HepG2 (cell line): ENCODE results near the gene HEATR1. TPM values are rescaled to one million over a fixed set of nuclear protein-coding genes. Genes with fewer than 3 reads are reported as not detected.
A peak's percentile ranks its signal among the peaks of the same experiment; 100 is the strongest.

ENCODE experiments used
- ATAC-seq: fragments of 200-7000 bp; cut with Tn5 transposase; 3 replicates; pipeline ENCODE4 v1.9.1; 2020; ENCODE audit warnings: mild to moderate bottlenecking, moderate library complexity
- BruUV-seq: library from RNA; stranded (reverse); fragments of 400-500 nt; replicated peaks from 2 replicates; lab custom pipeline; 2021; lab: Mats Ljungman, UMichigan
- CTCF ChIA-PET: fragments of 300-600 bp; formaldehyde crosslinking; extraction: SDS; loops from one replicate; lab custom pipeline; 2021; ENCODE audit warnings: low total read pairs, inconsistent platforms, low intra/inter-chr PET ratio; lab: Yijun Ruan, JAX
- POLR2A ChIA-PET: fragments of 350-600 bp; sonication (Branson Sonifier 250); formaldehyde crosslinking; loops from one replicate; lab custom pipeline; 2020; ENCODE audit warnings: antibody characterized with exemption, inconsistent platforms; lab: Yijun Ruan, JAX
- DNase-seq: peaks from one replicate; pipeline ENCODE4 v3.0.0-alpha.2; 2015; ENCODE audit warnings: low spot score
- FAIRE-seq: peaks from 3 replicates; lab custom pipeline; 2011; peaks lifted over from hg19 to GRCh38; lab: Jason Lieb, UNC
- H2AFZ ChIP-seq: one replicate; pipeline ENCODE4 v1.6.1; 2011; ENCODE audit warnings: low read length, inconsistent platforms
- H3K27ac ChIP-seq: fragments of 300-600 bp; 3 replicates; pipeline ENCODE4 v1.8.0; 2011; ENCODE audit warnings: mixed run types, mild to moderate bottlenecking, mixed read lengths, low read length, inconsistent platforms; ENCODE audit not compliant: insufficient read depth; ENCODE audit errors: extremely low read length
- H3K27me3 ChIP-seq, 2 experiments: fragments of 200-600 bp in 1 of 2; 2 replicates in 1 of 2; 3 replicates in 1 of 2; pipeline versions ENCODE4 v1.6.0 to v1.8.0; 2011; ENCODE audit warnings: low read length in 2 of 2, mild to moderate bottlenecking in 2 of 2, moderate library complexity in 2 of 2, inconsistent platforms in 1 of 2; ENCODE audit not compliant: insufficient read depth in 2 of 2, control insufficient read depth in 1 of 2
- H3K36me3 ChIP-seq, 2 experiments: fragments of 200-600 bp in 1 of 2; replicated peaks in 1 of 2; 2 replicates in 1 of 2; 3 replicates in 1 of 2; pipeline versions ENCODE4 v1.5.1 to v1.8.0; 2011; ENCODE audit warnings: low read length in 2 of 2, inconsistent platforms in 1 of 2; ENCODE audit not compliant: insufficient read depth in 2 of 2, control insufficient read depth in 1 of 2
- H3K4me1 ChIP-seq: 2 replicates; pipeline ENCODE4 v1.5.1; 2012; ENCODE audit warnings: low read length, inconsistent platforms; ENCODE audit not compliant: insufficient read depth
- H3K4me2 ChIP-seq: 2 replicates; pipeline ENCODE4 v1.6.0; 2011; ENCODE audit warnings: low read depth, low read length, inconsistent platforms
- H3K4me3 ChIP-seq, 3 experiments: fragments of 200-600 bp in 1 of 3; sonication (generic), shearing (Covaris generic) in 1 of 3; replicated peaks in 1 of 3; 2 replicates each; pipeline ENCODE4 v1.5.1; 2011 to 2016; ENCODE audit warnings: low read length in 3 of 3, inconsistent platforms in 2 of 3, low read depth in 2 of 3, mild to moderate bottlenecking in 2 of 3, control low read depth in 1 of 3, mixed read lengths in 1 of 3; ENCODE audit not compliant: insufficient read depth in 1 of 3
- H3K79me2 ChIP-seq: one replicate; pipeline ENCODE4 v1.6.1; 2011; ENCODE audit warnings: low read length, inconsistent platforms; ENCODE audit not compliant: insufficient read depth
- H3K9ac ChIP-seq: 2 replicates; pipeline ENCODE4 v1.6.0; 2011; ENCODE audit warnings: mild to moderate bottlenecking, low read depth, low read length, inconsistent platforms; ENCODE audit not compliant: insufficient read depth
- H3K9me3 ChIP-seq: 2 replicates; pipeline ENCODE4 v1.5.1; 2012; ENCODE audit warnings: mild to moderate bottlenecking, low read length
- H4K20me1 ChIP-seq: 2 replicates; pipeline ENCODE4 v1.6.0; 2011; ENCODE audit warnings: inconsistent platforms, mild to moderate bottlenecking, low read length, moderate library complexity; ENCODE audit not compliant: insufficient read depth
- AGO2 ChIP-seq: fragments of 200-400 bp; formaldehyde crosslinking; optimal IDR thresholded peaks from 2 replicates; pipeline ENCODE3; 2017; ENCODE audit warnings: mild to moderate bottlenecking, low read depth, low read length, moderate library complexity
- HNRNPL ChIP-seq: fragments of 200-400 bp; formaldehyde crosslinking; IDR thresholded peaks from 2 replicates; pipeline ENCODE4 v1.6.1; 2017; ENCODE audit warnings: mild to moderate bottlenecking, low read depth, low read length
- JUN ChIP-seq: sonication (generic); formaldehyde crosslinking; IDR thresholded peaks from 2 replicates; pipeline ENCODE4 v1.4.0; 2020; ENCODE audit warnings: mild to moderate bottlenecking, missing genetic modification reagents
- KAT2B ChIP-seq: fragments of 150-350 bp; IDR thresholded peaks from 2 replicates; pipeline ENCODE4 v1.6.1; 2014; ENCODE audit warnings: low read depth, low read length, borderline replicate concordance
- PITX1 ChIP-seq: sonication (generic); formaldehyde crosslinking; IDR thresholded peaks from 2 replicates; pipeline ENCODE4 v1.5.1; 2020; ENCODE audit warnings: mild to moderate bottlenecking, missing genetic modification reagents
- POLR2G ChIP-seq: fragments of 200-400 bp; formaldehyde crosslinking; IDR thresholded peaks from 2 replicates; pipeline ENCODE4 v1.6.1; 2018; ENCODE audit warnings: mild to moderate bottlenecking, low read depth, low read length, moderate library complexity
- RBFOX2 ChIP-seq: fragments of 200-400 bp; formaldehyde crosslinking; IDR thresholded peaks from 2 replicates; pipeline ENCODE4 v1.6.1; 2017; ENCODE audit warnings: low read depth, mild to moderate bottlenecking, low read length
- XBP1 ChIP-seq: sonication (generic); formaldehyde crosslinking; IDR thresholded peaks from 2 replicates; pipeline ENCODE4 v1.5.0; 2020; ENCODE audit warnings: missing genetic modification reagents
- ZMAT5 ChIP-seq: sonication (generic); formaldehyde crosslinking; IDR thresholded peaks from 2 replicates; pipeline ENCODE4 v1.5.0; 2020; ENCODE audit warnings: mild to moderate bottlenecking, low read depth, missing genetic modification reagents, borderline replicate concordance
- ZNF83 ChIP-seq: sonication (generic); formaldehyde crosslinking; IDR thresholded peaks from 2 replicates; pipeline ENCODE4 v1.4.0; 2020; ENCODE audit warnings: missing genetic modification reagents, mild to moderate bottlenecking, borderline replicate concordance
- ZSCAN12 ChIP-seq: sonication (generic); formaldehyde crosslinking; IDR thresholded peaks from 2 replicates; pipeline ENCODE4 v1.9.0; 2021; ENCODE audit warnings: mild to moderate bottlenecking, missing genetic modification reagents
- WGBS: methylation state at CpG from one replicate; pipeline ENCODE4 v1.1.6; 2017; ENCODE audit warnings: low lambda C conversion rate; 5-methylcytosine and 5-hydroxymethylcytosine counted together
- in situ Hi-C: cut with HindIII; loops from 2 replicates; pipeline ENCODE4 v1.10.0; 2017; ENCODE audit warnings: low pct_unique_long_range_greater_than_20kb; ENCODE audit not compliant: extremely low pct_ligation_motif_present
- intact Hi-C: fragments of 100-400 bp; cut with micrococcal nuclease; formaldehyde crosslinking; loops from one replicate; pipeline ENCODE4 v1.10.0; 2022; ENCODE audit not compliant: unreplicated experiment
- polyA plus RNA-seq, 8 experiments: library from polyadenylated mRNA; depleted of rRNA in 3 of 8; stranded (reverse) in 7 of 8; unstranded in 1 of 8; fragments of >200 nt; fragmentation: Illumina TruSeq in 4 of 8; extraction: Trizol in 4 of 8; gene quantifications; 2 replicates each; pipeline versions ENCODE4 v1.2.1 to v1.2.3, GENCODE V29; 2011 to 2016; ENCODE audit warnings: low read depth in 4 of 8, missing spikeins in 1 of 8, mixed read lengths in 1 of 8; ENCODE audit not compliant: insufficient read depth in 1 of 8
- total RNA-seq, 5 experiments: library from RNA; depleted of rRNA; stranded (reverse); fragments of >200 nt; fragmentation: Illumina TruSeq; extraction: Trizol; gene quantifications; 2 replicates each; pipeline ENCODE4 v1.2.3, GENCODE V29; 2016; ENCODE audit warnings: low read depth in 1 of 5

The HEATR1 gene
- total and polyA plus RNA-seq, 2 of the 13 experiments (the other 11 are each of a cell fraction or from before 2014, with no cell fraction given), result 10.2 to 45.8 TPM

DNA sequence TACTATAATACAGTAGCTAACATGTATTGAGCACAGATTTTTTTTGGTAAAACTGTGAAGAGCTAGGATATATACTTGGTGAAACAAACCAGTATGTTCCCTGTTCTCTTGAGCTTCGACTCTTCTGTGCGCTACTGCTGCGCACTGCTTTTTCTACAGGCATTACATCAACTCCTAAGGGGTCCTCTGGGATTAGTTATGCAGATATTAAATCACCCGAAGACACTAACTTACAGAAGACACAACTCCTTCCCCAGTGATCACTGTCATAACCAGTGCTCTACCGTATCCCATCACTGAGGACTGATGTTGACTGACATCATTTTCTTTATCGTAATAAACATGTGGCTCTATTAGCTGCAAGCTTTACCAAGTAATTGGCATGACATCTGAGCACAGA is 55.9 kb downstream of the HEATR1 start:
- in situ Hi-C loops, result no loop called here
- ATAC-seq, result no peak
- CTCF ChIA-PET, result no interaction called here

DNA sequence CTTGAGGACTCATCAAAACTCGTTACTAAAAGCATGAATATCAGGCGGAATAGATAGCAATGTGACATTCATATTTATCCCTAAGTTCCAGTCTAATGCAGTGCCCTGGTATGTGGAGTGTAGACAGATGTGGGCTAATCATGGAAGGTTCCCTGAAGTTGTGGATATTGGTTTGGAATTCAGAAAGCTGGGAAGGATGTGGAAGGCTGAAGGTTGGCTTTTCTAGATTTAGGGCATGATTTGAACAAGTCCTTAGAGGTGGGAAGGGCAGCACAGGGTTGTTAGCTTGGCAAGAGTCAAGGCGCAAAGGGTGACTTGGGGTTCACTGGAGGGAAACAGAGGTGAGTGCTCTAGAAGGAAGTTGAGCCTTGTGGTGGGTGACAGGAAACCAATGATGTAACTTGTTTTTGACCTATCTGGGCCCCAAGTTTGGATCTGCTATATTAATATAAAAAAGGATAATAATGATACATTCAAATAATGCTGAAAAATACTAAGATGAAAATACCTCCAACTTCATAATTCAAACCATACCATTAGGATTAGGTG is 58.6 kb downstream of the HEATR1 start:
- Histone ChIP-seq H2AFZ (no peak overlapping the region), H4K20me1 (no peaks in the 10 kb centered on the region), H3K4me2 (no peak overlapping the region), H3K4me1 (no peaks in the 10 kb centered on the region), H3K27me3 (no peaks in the 10 kb centered on the region), H3K27ac (no peak overlapping the region), H3K79me2 (no peaks in the 10 kb centered on the region), H3K9ac (no peak overlapping the region), H3K4me3 (no peak overlapping the region), H3K36me3 (peaks cover 49 to 96% of the 10 kb centered on the region in 2 experiments), H3K9me3 (no peaks in the 10 kb centered on the region)
- no TSS peak for BruUV-seq
- FAIRE-seq, result no peak
- in situ Hi-C loops, result no loop called here
- WGBS, result 75% methylated on average over 3 of the region's 3 CpGs
- ATAC-seq, result no peak
- ChIA-PET CTCF (no interaction called here), POLR2A (interaction anchor here (1.3 kb wide), 1 partner anchor 50 kb away, joined by 3 read pairs; no protein-coding TSS in a partner anchor)
- TF ChIP-seq RBFOX2 (0 out of 2 replicates have a peak, but pooled peaks have one; percentile 16), ZMAT5 (CRISPR knock-in tag) (no peak), ZNF83 (CRISPR knock-in tag) (no peak), KAT2B (no peak), AGO2 (peak; percentile 34), ZSCAN12 (CRISPR knock-in tag) (no peak), XBP1 (CRISPR knock-in tag) (no peak), PITX1 (CRISPR knock-in tag) (no peak), JUN (CRISPR knock-in tag) (no peak)
- intact Hi-C loops, result no loop called here
- DNase-seq, result no peak

More for the DNA sequence above, 55.9 kb downstream of the HEATR1 start:
- H4K20me1 ChIP-seq, result no peaks in the 10 kb centered on the region
- H3K9ac ChIP-seq, result no peak overlapping the region
- FAIRE-seq, result no peak
- POLR2A ChIA-PET, result no interaction called here
- TF ChIP-seq HNRNPL (no peak), POLR2G (peak; percentile 20; the same call in 1 of the 2 replicates)
- intact Hi-C loops, result no loop called here
- H3K79me2 ChIP-seq, result no peaks in the 10 kb centered on the region
- BruUV-seq, result no TSS peak
- no peak overlapping the region for H2AFZ ChIP-seq
- no peaks in the 10 kb centered on the region for H3K27me3 ChIP-seq
- no peaks in the 10 kb centered on the region for H3K9me3 ChIP-seq
- WGBS, result 97% methylated on average over 6 of the region's 6 CpGs
- H3K27ac ChIP-seq, result no peak overlapping the region
- H3K4me1 ChIP-seq, result no peaks in the 10 kb centered on the region
- no peak overlapping the region for H3K4me3 ChIP-seq
- no peak overlapping the region for H3K4me2 ChIP-seq
- DNase-seq, result no peak
- peaks cover 41 to 97% of the 10 kb centered on the region in 2 experiments for H3K36me3 ChIP-seq
